HCT116 (cell line): ENCODE data around the gene ZBTB16.

ENCODE experiments used
- ATF3 ChIP-seq: IDR thresholded peaks from 2 replicates; pipeline ENCODE4 v1.6.1; 2012
- CEBPB ChIP-seq: IDR thresholded peaks from 2 replicates; pipeline ENCODE4 v1.6.1; 2012; ENCODE audit warnings: low read depth
- CTCF ChIP-seq, 3 experiments: fragments of 200-600 bp in 1 of 3; sonication (generic) in 1 of 3; IDR thresholded peaks in 2 of 3; conservative IDR thresholded peaks in 1 of 3; 2 replicates each; pipeline ENCODE4 v1.5.1; 2012 to 2017; ENCODE audit warnings: low read depth in 2 of 3, low read length in 2 of 3, antibody characterized with exemption in 1 of 3, borderline replicate concordance in 1 of 3, control low read depth in 1 of 3, mild to moderate bottlenecking in 1 of 3, mixed read lengths in 1 of 3, mixed run types in 1 of 3, moderate library complexity in 1 of 3; ENCODE audit not compliant: insufficient read depth in 1 of 3
- EZH2 ChIP-seq: fragments of 200-600 bp; sonication (generic); IDR thresholded peaks from 2 replicates; pipeline ENCODE4 v1.6.1; 2017; ENCODE audit warnings: antibody characterized with exemption, mixed run types
- EZH2phosphoT487 ChIP-seq: fragments of 200-600 bp; IDR thresholded peaks from 2 replicates; pipeline ENCODE4 v1.6.1; 2018; ENCODE audit warnings: antibody characterized with exemption, borderline replicate concordance
- JUND ChIP-seq: IDR thresholded peaks from 2 replicates; pipeline ENCODE4 v1.6.1; 2012
- POLR2A ChIP-seq: IDR thresholded peaks from 2 replicates; pipeline ENCODE4 v1.7.0; 2011; ENCODE audit warnings: borderline replicate concordance; ENCODE audit not compliant: insufficient read depth, insufficient read length; ENCODE audit errors: extremely low read depth
- POLR2AphosphoS5 ChIP-seq: IDR thresholded peaks from 2 replicates; pipeline ENCODE4 v1.6.1; 2011; ENCODE audit warnings: mild to moderate bottlenecking, low read depth, low read length, moderate library complexity
- SP1 ChIP-seq: IDR thresholded peaks from 2 replicates; pipeline ENCODE4 v1.6.1; 2012; ENCODE audit warnings: low read depth
- ZBTB33 ChIP-seq: IDR thresholded peaks from 2 replicates; pipeline ENCODE4 v1.6.1; 2011; ENCODE audit warnings: mild to moderate bottlenecking, low read length, moderate library complexity; ENCODE audit not compliant: insufficient replicate concordance; ENCODE audit errors: extremely low read depth

- TF ChIP-seq EZH2phosphoT487 (no peak), POLR2AphosphoS5 (no peak), ATF3 (no peak), CTCF (IDR thresholded peaks at IDR 0.05 in 2 of 3, conservative IDR thresholded peaks at IDR 0.05 in 1 of 3; ENCODE audit: borderline replicate concordance in 1 of 3, insufficient read depth in 1 of 3, low read depth in 2 of 3, low read length in 2 of 3) (no peak), CEBPB (no peak), ZBTB33 (no peak), POLR2A (no peak), JUND (no peak), SP1 (no peak), EZH2 (no peak)
Observed at GRCh38 chr11:114061048-114061680, 1.7 kb downstream of the ZBTB16 start.
